Stimulated activated CD4-positive, alpha-beta T cell treated with anti-CD3 and anti-CD28 coated beads, Interleukin-1b, Interleukin-23, amount 100 ng/mL, for 48 hours (primary cell): ENCODE results near the gene LRCH2.
"Not testable (repeated sequence)": the region's sequence is repeated elsewhere in the genome, so short reads cannot be mapped to it uniquely, and the experiment has no call there.

Source experiments
- DNase-seq: peaks from one replicate; pipeline ENCODE4 v3.0.0-alpha.2; 2020

LRCH2 gene

GRCh38 chrX:115233497-115234455 lies at the start of gene LRCH2:
LRCH2 (minus strand) TSS chrX:115234096; CDS start chrX:115234041, 55 bp downstream.
- DNase-seq = no peak

- no peak for DNase-seq
These were observed 35.3 kb upstream of the LRCH2 start for GRCh38 chrX:115269051-115269683.

GRCh38 chrX:115268421-115268820 lies 34.5 kb upstream of the LRCH2 start:
- no peak for DNase-seq

GRCh38 chrX:115266300-115266699 lies 32.4 kb upstream of the LRCH2 start:
- DNase-seq = no peak

GRCh38 chrX:115264009-115264408 lies 30.1 kb upstream of the LRCH2 start:
- DNase-seq = no peak

- no peak for DNase-seq
These were observed 27.3 kb upstream of the LRCH2 start for GRCh38 chrX:115261148-115261547.

GRCh38 chrX:115260330-115260729 lies 26.4 kb upstream of the LRCH2 start:
- DNase-seq = no peak

GRCh38 chrX:115259238-115259875 lies 25.5 kb upstream of the LRCH2 start:
- no peak for DNase-seq

- no peak for DNase-seq
These were observed 23.8 kb upstream of the LRCH2 start for GRCh38 chrX:115257711-115258110.

GRCh38 chrX:115255003-115255402 lies 21.1 kb upstream of the LRCH2 start:
- DNase-seq = no peak

GRCh38 chrX:115251458-115252233 lies 17.8 kb upstream of the LRCH2 start:
- DNase-seq = no peak

- no peak for DNase-seq
These were observed 3.2 kb upstream of the LRCH2 start for GRCh38 chrX:115237056-115237455.

GRCh38 chrX:115236560-115236959 lies 2.7 kb upstream of the LRCH2 start:
- DNase-seq = no peak

GRCh38 chrX:115234461-115234860 lies 565 bp upstream of the LRCH2 start:
- no peak for DNase-seq

- DNase-seq = no peak
These were observed 881 bp downstream of the LRCH2 start for GRCh38 chrX:115232933-115233496.

GRCh38 chrX:115229337-115230003 lies 4.4 kb downstream of the LRCH2 start:
- no peak for DNase-seq

- DNase-seq = no peak
These were observed 7.0 kb downstream of the LRCH2 start for GRCh38 chrX:115226929-115227328.

GRCh38 chrX:115217346-115217745 lies 16.6 kb downstream of the LRCH2 start:
- DNase-seq = not testable (repeated sequence)

- DNase-seq = no peak
These were observed 19.3 kb downstream of the LRCH2 start for GRCh38 chrX:115214605-115215004.

GRCh38 chrX:115214151-115214550 lies 19.7 kb downstream of the LRCH2 start:
- DNase-seq = no peak

- not testable (repeated sequence) for DNase-seq
These were observed 24.3 kb downstream of the LRCH2 start for GRCh38 chrX:115209547-115209946.

GRCh38 chrX:115204040-115204439 lies 29.9 kb downstream of the LRCH2 start:
- no peak for DNase-seq
